ENCODE measurements around the gene CBFA2T3. TPM values are rescaled to one million over a fixed set of nuclear protein-coding genes. Genes with fewer than 3 reads are reported as not detected.

The CBFA2T3 gene
- total RNA-seq, 1 experiment from 2014 or later: 2.9 TPM

- H4K5ac ChIP-seq (ENCODE audit: insufficient read length, low read depth, low read length): no peak overlapping the region
- no peak overlapping the region for H4K8ac ChIP-seq (replicated peaks; ENCODE audit: insufficient read length, low read depth, low read length)
- H3K4me1 Mint-ChIP-seq: no peaks in the 10 kb centered on the region
- no peaks in the 10 kb centered on the region for H3K36me3 Mint-ChIP-seq (ENCODE audit: insufficient read depth in 1 of 3, low read depth in 3 of 3)
- H3K56ac ChIP-seq (ENCODE audit: insufficient read length, low read depth, low read length): no peak overlapping the region
- no peak overlapping the region for H2BK15ac ChIP-seq (ENCODE audit: low read depth, low read length)
- H3K14ac ChIP-seq (ENCODE audit: insufficient read depth, low read length): no peak overlapping the region
- H3K23ac ChIP-seq (ENCODE audit: insufficient read length, low read depth, low read length): no peak overlapping the region
- H2BK12ac ChIP-seq (ENCODE audit: insufficient read length, low read depth, low read length): no peak overlapping the region
- H3K79me2 ChIP-seq (ENCODE audit: insufficient read depth, low read length): no peaks in the 10 kb centered on the region
- no peak overlapping the region for H3K9ac ChIP-seq (ENCODE audit: extremely low read depth, insufficient read length, low read length)
- H2AFZ ChIP-seq (ENCODE audit: low read length): no peak overlapping the region
- no peaks in the 10 kb centered on the region for H3K4me1 ChIP-seq (ENCODE audit: insufficient read depth, low read length)
- no peaks in the 10 kb centered on the region; the same call in 1 of the 2 replicates for H3K27me3 Mint-ChIP-seq (ENCODE audit: low read depth)
- no peak overlapping the region for H2BK5ac ChIP-seq (ENCODE audit: insufficient read length, low read length)
- H3K27ac Mint-ChIP-seq: no peak overlapping the region
- no peak overlapping the region for H4K91ac ChIP-seq (ENCODE audit: insufficient read length, low read depth, low read length)
- WGBS (ENCODE audit: extremely low coverage, insufficient read length, low lambda C conversion rate): no CpG with 5 or more reads among the region's 22 CpGs
- H3K4me2 ChIP-seq (ENCODE audit: insufficient read depth, insufficient read length, low read length): no peak overlapping the region
- no peak overlapping the region for H3K18ac ChIP-seq (ENCODE audit: insufficient read length, low read depth, low read length)
- TF ChIP-seq, protein P1, sequence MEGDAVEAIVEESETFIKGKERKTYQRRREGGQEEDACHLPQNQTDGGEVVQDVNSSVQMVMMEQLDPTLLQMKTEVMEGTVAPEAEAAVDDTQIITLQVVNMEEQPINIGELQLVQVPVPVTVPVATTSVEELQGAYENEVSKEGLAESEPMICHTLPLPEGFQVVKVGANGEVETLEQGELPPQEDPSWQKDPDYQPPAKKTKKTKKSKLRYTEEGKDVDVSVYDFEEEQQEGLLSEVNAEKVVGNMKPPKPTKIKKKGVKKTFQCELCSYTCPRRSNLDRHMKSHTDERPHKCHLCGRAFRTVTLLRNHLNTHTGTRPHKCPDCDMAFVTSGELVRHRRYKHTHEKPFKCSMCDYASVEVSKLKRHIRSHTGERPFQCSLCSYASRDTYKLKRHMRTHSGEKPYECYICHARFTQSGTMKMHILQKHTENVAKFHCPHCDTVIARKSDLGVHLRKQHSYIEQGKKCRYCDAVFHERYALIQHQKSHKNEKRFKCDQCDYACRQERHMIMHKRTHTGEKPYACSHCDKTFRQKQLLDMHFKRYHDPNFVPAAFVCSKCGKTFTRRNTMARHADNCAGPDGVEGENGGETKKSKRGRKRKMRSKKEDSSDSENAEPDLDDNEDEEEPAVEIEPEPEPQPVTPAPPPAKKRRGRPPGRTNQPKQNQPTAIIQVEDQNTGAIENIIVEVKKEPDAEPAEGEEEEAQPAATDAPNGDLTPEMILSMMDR (conservative IDR thresholded peaks at IDR 0.05): no peak
- no peak for DNase-seq
- no peaks in the 10 kb centered on the region for H3K27me3 ChIP-seq (ENCODE audit: insufficient read depth, low read length)
- H4K20me1 ChIP-seq (ENCODE audit: control insufficient read depth, insufficient read depth, insufficient read length): no peaks in the 10 kb centered on the region
- H2BK120ac ChIP-seq (ENCODE audit: low read depth, low read length, poor library complexity, severe bottlenecking): no peak overlapping the region
- no peaks in the 10 kb centered on the region for H3K23me2 ChIP-seq (ENCODE audit: insufficient read length, low read depth, low read length, poor library complexity, severe bottlenecking)
- H3K4ac ChIP-seq (ENCODE audit: low read depth, low read length): no peak overlapping the region
- H3K9me3 ChIP-seq (ENCODE audit: control insufficient read depth, low read depth, low read length): no peaks in the 10 kb centered on the region
- H3K4me3 Mint-ChIP-seq: no peak overlapping the region
- peaks cover 0 to 2% of the 10 kb centered on the region in 2 experiments; a peak in 1 of 5 replicates for H3K9me3 Mint-ChIP-seq
- H3K27ac ChIP-seq (ENCODE audit: insufficient read length, low read depth, low read length): no peak overlapping the region
- H3T11ph ChIP-seq (ENCODE audit: low read length): no peak overlapping the region
- no peaks in the 10 kb centered on the region for H3K79me1 ChIP-seq (ENCODE audit: insufficient read depth, low read depth, low read length, poor library complexity, severe bottlenecking)
- no peak overlapping the region for H2BK20ac ChIP-seq (ENCODE audit: low read depth, low read length, poor library complexity, severe bottlenecking)
- no peak overlapping the region for H2AK5ac ChIP-seq (ENCODE audit: insufficient read length, low read length)
Measured at GRCh38 chr16:88895335-88895734, 81.7 kb downstream of the CBFA2T3 start.

Data from H9 (cell line).